Activated T-helper 2 cell treated with anti-CD3 and anti-CD28 coated beads, Interferon-gamma antibody, Interleukin-2, Interleukin-4, amounts not matched to agents 10 μg/mL and 5 μg/mL and 100 μg/mL, durations not matched to agents 14 hours and 24 hours and 36 hours (primary cell): ENCODE results near the gene EFNB2. TPM values are rescaled to one million over a fixed set of nuclear protein-coding genes. Genes with fewer than 3 reads are reported as not detected.

Experiments used
- DNase-seq: peaks from one replicate; pipeline ENCODE4 v3.0.0; 2021; ENCODE audit warnings: low spot score
- H3K27ac Mint-ChIP-seq: one replicate; pipeline ENCODE4 v1.8.0; 2021; ENCODE audit warnings: mixed read lengths
- H3K27me3 Mint-ChIP-seq: one replicate; pipeline ENCODE4 v1.8.0; 2021; ENCODE audit warnings: low read depth, mixed read lengths
- H3K36me3 Mint-ChIP-seq: one replicate; pipeline ENCODE4 v1.8.0; 2021; ENCODE audit warnings: low read depth, mixed read lengths
- H3K4me1 Mint-ChIP-seq: one replicate; pipeline ENCODE4 v1.8.0; 2021; ENCODE audit warnings: low read depth, mixed read lengths
- H3K4me3 Mint-ChIP-seq: one replicate; pipeline ENCODE4 v1.8.0; 2021; ENCODE audit warnings: low read depth, mild to moderate bottlenecking, moderate library complexity, mixed read lengths
- H3K9me3 Mint-ChIP-seq: one replicate; pipeline ENCODE4 v1.8.0; 2021; ENCODE audit warnings: mixed read lengths
- intact Hi-C: fragments of 100-400 bp; cut with micrococcal nuclease; formaldehyde crosslinking; loops from one replicate; pipeline ENCODE4 v1.15.1; 2023
- total RNA-seq: library from RNA; stranded (reverse); gene quantifications from 2 replicates; pipeline ENCODE4 v1.2.3, GENCODE V29; 2022

Gene EFNB2
- total RNA-seq, 1 donor from 2014 or later: 0.21 TPM

GRCh38 chr13:106475852-106476251 lies 59.6 kb downstream of the EFNB2 start:
- no peak overlapping the region for H3K27ac Mint-ChIP-seq
- no peaks in the 10 kb centered on the region for H3K27me3 Mint-ChIP-seq
- no peaks in the 10 kb centered on the region for H3K4me1 Mint-ChIP-seq
- H3K4me3 Mint-ChIP-seq: no peak overlapping the region
- intact Hi-C loops: no loop called here
- H3K9me3 Mint-ChIP-seq: no peaks in the 10 kb centered on the region
- DNase-seq: no peak
- no peaks in the 10 kb centered on the region for H3K36me3 Mint-ChIP-seq

GRCh38 chr13:106474912-106475311 lies 60.5 kb downstream of the EFNB2 start:
- H3K36me3 Mint-ChIP-seq: no peaks in the 10 kb centered on the region
- H3K27ac Mint-ChIP-seq: no peak overlapping the region
- no peaks in the 10 kb centered on the region for H3K4me1 Mint-ChIP-seq
- no peaks in the 10 kb centered on the region for H3K27me3 Mint-ChIP-seq
- intact Hi-C loops: no loop called here
- H3K9me3 Mint-ChIP-seq: no peaks in the 10 kb centered on the region
- DNase-seq: no peak
- H3K4me3 Mint-ChIP-seq: no peak overlapping the region

GRCh38 chr13:106473154-106473553 lies 62.3 kb downstream of the EFNB2 start:
- no peak overlapping the region for H3K27ac Mint-ChIP-seq
- intact Hi-C loops: no loop called here
- no peaks in the 10 kb centered on the region for H3K9me3 Mint-ChIP-seq
- DNase-seq: no peak
- no peaks in the 10 kb centered on the region for H3K4me1 Mint-ChIP-seq
- H3K4me3 Mint-ChIP-seq: no peak overlapping the region
- H3K36me3 Mint-ChIP-seq: no peaks in the 10 kb centered on the region
- H3K27me3 Mint-ChIP-seq: no peaks in the 10 kb centered on the region

GRCh38 chr13:106472621-106473020 lies 62.8 kb downstream of the EFNB2 start:
- Mint-ChIP-seq H3K27me3 (no peaks in the 10 kb centered on the region), H3K4me3 (no peak overlapping the region), H3K9me3 (no peaks in the 10 kb centered on the region), H3K36me3 (no peaks in the 10 kb centered on the region), H3K4me1 (no peaks in the 10 kb centered on the region), H3K27ac (no peak overlapping the region)
- DNase-seq: no peak
- intact Hi-C loops: no loop called here

- H3K4me1 Mint-ChIP-seq: no peaks in the 10 kb centered on the region
- no peaks in the 10 kb centered on the region for H3K9me3 Mint-ChIP-seq
- DNase-seq: no peak
- H3K27me3 Mint-ChIP-seq: no peaks in the 10 kb centered on the region
- no peaks in the 10 kb centered on the region for H3K36me3 Mint-ChIP-seq
- no peak overlapping the region for H3K4me3 Mint-ChIP-seq
- intact Hi-C loops: no loop called here
- no peak overlapping the region for H3K27ac Mint-ChIP-seq
Observed at GRCh38 chr13:106471957-106472543, 63.4 kb downstream of the EFNB2 start.

- H3K9me3 Mint-ChIP-seq: no peaks in the 10 kb centered on the region
- no peaks in the 10 kb centered on the region for H3K4me1 Mint-ChIP-seq
- H3K27ac Mint-ChIP-seq: no peak overlapping the region
- intact Hi-C loops: no loop called here
- no peaks in the 10 kb centered on the region for H3K36me3 Mint-ChIP-seq
- no peak overlapping the region for H3K4me3 Mint-ChIP-seq
- H3K27me3 Mint-ChIP-seq: no peaks in the 10 kb centered on the region
- no peak for DNase-seq
Observed at GRCh38 chr13:106470576-106470975, 64.9 kb downstream of the EFNB2 start.

GRCh38 chr13:106468744-106469590 lies 66.5 kb downstream of the EFNB2 start:
- H3K4me1 Mint-ChIP-seq: no peaks in the 10 kb centered on the region
- no peaks in the 10 kb centered on the region for H3K9me3 Mint-ChIP-seq
- no peaks in the 10 kb centered on the region for H3K36me3 Mint-ChIP-seq
- H3K4me3 Mint-ChIP-seq: no peak overlapping the region
- intact Hi-C loops: no loop called here
- no peak overlapping the region for H3K27ac Mint-ChIP-seq
- DNase-seq: no peak
- H3K27me3 Mint-ChIP-seq: no peaks in the 10 kb centered on the region

- Mint-ChIP-seq H3K27me3 (no peaks in the 10 kb centered on the region), H3K36me3 (no peaks in the 10 kb centered on the region), H3K9me3 (no peaks in the 10 kb centered on the region), H3K4me1 (no peaks in the 10 kb centered on the region), H3K27ac (no peak overlapping the region), H3K4me3 (no peak overlapping the region)
- DNase-seq: no peak
- intact Hi-C loops: no loop called here
Observed at GRCh38 chr13:106468207-106468606, 67.3 kb downstream of the EFNB2 start.

GRCh38 chr13:106467427-106468122 lies 67.9 kb downstream of the EFNB2 start:
- H3K27me3 Mint-ChIP-seq: no peaks in the 10 kb centered on the region
- H3K4me1 Mint-ChIP-seq: no peaks in the 10 kb centered on the region
- no peak overlapping the region for H3K27ac Mint-ChIP-seq
- intact Hi-C loops: no loop called here
- DNase-seq: no peak
- H3K4me3 Mint-ChIP-seq: no peak overlapping the region
- no peaks in the 10 kb centered on the region for H3K9me3 Mint-ChIP-seq
- no peaks in the 10 kb centered on the region for H3K36me3 Mint-ChIP-seq

GRCh38 chr13:106466691-106467426 lies 68.6 kb downstream of the EFNB2 start:
- intact Hi-C loops: no loop called here
- Mint-ChIP-seq H3K27me3 (no peaks in the 10 kb centered on the region), H3K36me3 (no peaks in the 10 kb centered on the region), H3K9me3 (no peaks in the 10 kb centered on the region), H3K4me3 (no peak overlapping the region), H3K4me1 (no peaks in the 10 kb centered on the region), H3K27ac (no peak overlapping the region)
- no peak for DNase-seq

GRCh38 chr13:106464076-106464475 lies 71.4 kb downstream of the EFNB2 start:
- no peak for DNase-seq
- intact Hi-C loops: no loop called here
- H3K4me1 Mint-ChIP-seq: no peaks in the 10 kb centered on the region
- H3K27me3 Mint-ChIP-seq: no peaks in the 10 kb centered on the region
- H3K9me3 Mint-ChIP-seq: no peaks in the 10 kb centered on the region
- no peak overlapping the region for H3K4me3 Mint-ChIP-seq
- no peaks in the 10 kb centered on the region for H3K36me3 Mint-ChIP-seq
- H3K27ac Mint-ChIP-seq: no peak overlapping the region

- H3K36me3 Mint-ChIP-seq: no peaks in the 10 kb centered on the region
- H3K4me1 Mint-ChIP-seq: no peaks in the 10 kb centered on the region
- H3K27ac Mint-ChIP-seq: no peak overlapping the region
- intact Hi-C loops: no loop called here
- H3K4me3 Mint-ChIP-seq: no peak overlapping the region
- no peaks in the 10 kb centered on the region for H3K27me3 Mint-ChIP-seq
- no peaks in the 10 kb centered on the region for H3K9me3 Mint-ChIP-seq
- DNase-seq: no peak
Observed at GRCh38 chr13:106462710-106463109, 72.8 kb downstream of the EFNB2 start.
